Fibroblast of the aortic adventitia (primary cell): ENCODE results near the gene GPR157. TPM values are rescaled to one million over a fixed set of nuclear protein-coding genes. Genes with fewer than 3 reads are reported as not detected.

Source experiments
- DNase-seq: peaks from one replicate; pipeline ENCODE4 v3.0.0-alpha.2; 2010; ENCODE audit warnings: low read depth
- H3K4me3 ChIP-seq: 2 replicates; pipeline ENCODE4 v1.5.1; 2011; ENCODE audit warnings: low read depth, mild to moderate bottlenecking, control low read depth, low read length, moderate library complexity
- CTCF ChIP-seq: IDR thresholded peaks from 2 replicates; pipeline ENCODE4 v1.5.1; 2011; ENCODE audit warnings: mild to moderate bottlenecking, low read length, control low read depth, inconsistent platforms; ENCODE audit not compliant: insufficient read depth
- total RNA-seq: library from RNA; depleted of rRNA; stranded (reverse); fragments of >200 nt; gene quantifications from 2 replicates; pipeline ENCODE4 v1.2.3, GENCODE V29; 2012; ENCODE audit warnings: low replicate concordance

The GPR157 gene
- total RNA-seq, 1 donor, result 1.6 TPM

- DNase-seq, result no peak
- TF ChIP-seq CTCF, result no peak
Observed at GRCh38 chr1:9087411-9088125, 41.3 kb downstream of the GPR157 start.

GRCh38 chr1:9086796-9087195 is 42.1 kb downstream of the GPR157 start:
- H3K4me3 ChIP-seq, result no peak overlapping the region
- no peak for TF ChIP-seq CTCF
- peak; percentile 60 for DNase-seq

More at GRCh38 chr1:9087411-9088125, 41.3 kb downstream of the GPR157 start:
- H3K4me3 ChIP-seq, result no peak overlapping the region

DNA sequence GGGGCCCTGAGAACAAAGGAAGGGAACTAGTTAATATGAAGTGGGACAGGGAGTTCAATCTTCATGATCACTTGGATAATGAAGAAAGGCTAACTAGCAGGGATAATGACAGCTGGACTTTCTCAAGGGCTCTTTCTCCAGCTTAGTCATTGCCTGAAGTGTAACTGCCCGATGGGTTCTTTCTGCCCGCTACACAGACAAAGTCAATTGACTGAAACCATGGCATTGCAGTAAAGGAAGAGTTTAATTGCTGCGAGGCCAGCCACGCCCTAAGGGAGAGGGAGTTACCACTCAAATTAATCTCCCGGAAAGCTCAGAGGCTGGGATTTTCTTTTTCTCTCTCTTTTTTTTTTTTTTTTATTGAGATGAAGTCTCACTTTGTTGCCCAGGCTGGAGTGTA is 42.9 kb downstream of the GPR157 start:
- no peak overlapping the region for H3K4me3 ChIP-seq
- TF ChIP-seq CTCF, result no peak
- peak; percentile 55 for DNase-seq

GRCh38 chr1:9085306-9085940 is 43.5 kb downstream of the GPR157 start:
- peak; percentile 57 for DNase-seq
- H3K4me3 ChIP-seq, result no peak overlapping the region
- TF ChIP-seq CTCF, result no peak

- peak; percentile 47 for DNase-seq
- TF ChIP-seq CTCF, result no peak
- no peak overlapping the region for H3K4me3 ChIP-seq
Observed at GRCh38 chr1:9084906-9085305, 44.0 kb downstream of the GPR157 start.

- H3K4me3 ChIP-seq, result no peak overlapping the region
- TF ChIP-seq CTCF, result no peak
- no peak for DNase-seq
Observed at GRCh38 chr1:9081473-9081872, 47.4 kb downstream of the GPR157 start.
